HG02763 (cell line): ENCODE results near the gene WDR91.

Source experiments
- ATAC-seq: cut with Tn5 transposase; IDR thresholded peaks from one replicate; pipeline ENCODE4 v1.9.1; 2021; ENCODE audit warnings: mild to moderate bottlenecking, moderate library complexity; ENCODE audit not compliant: unreplicated experiment

WDR91 gene

GRCh38 chr7:135211179-135211945 is at the start of gene WDR91:
TSS of gene WDR91 (minus strand) at chr7:135211526. CDS start at chr7:135211502, 24 bp downstream.
- peak; percentile 75 for ATAC-seq

GRCh38 chr7:135260470-135260869 is 49.1 kb upstream of the WDR91 start:
- ATAC-seq = no peak

GRCh38 chr7:135259702-135260101 is 48.4 kb upstream of the WDR91 start:
- no peak for ATAC-seq

GRCh38 chr7:135258585-135258984 is 47.3 kb upstream of the WDR91 start:
- ATAC-seq = no peak

- ATAC-seq = no peak
These were observed 46.5 kb upstream of the WDR91 start for GRCh38 chr7:135257790-135258189.

- ATAC-seq = no peak
These were observed 42.8 kb upstream of the WDR91 start for GRCh38 chr7:135253851-135254771.

GRCh38 chr7:135251496-135252391 is 40.4 kb upstream of the WDR91 start:
- no peak for ATAC-seq

- ATAC-seq = no peak
These were observed 37.2 kb upstream of the WDR91 start for GRCh38 chr7:135248546-135248945.

GRCh38 chr7:135247746-135248471 is 36.6 kb upstream of the WDR91 start:
- ATAC-seq = no peak

- ATAC-seq = no peak
These were observed 35.0 kb upstream of the WDR91 start for GRCh38 chr7:135246191-135246825.

- ATAC-seq = no peak
These were observed 34.2 kb upstream of the WDR91 start for GRCh38 chr7:135245226-135246190.

GRCh38 chr7:135242096-135242684 is 30.9 kb upstream of the WDR91 start:
- ATAC-seq = no peak

- ATAC-seq = no peak
These were observed 29.1 kb upstream of the WDR91 start for GRCh38 chr7:135240441-135240840.

- no peak for ATAC-seq
These were observed 27.9 kb upstream of the WDR91 start for GRCh38 chr7:135239263-135239662.

- ATAC-seq = no peak
These were observed 26.9 kb upstream of the WDR91 start for GRCh38 chr7:135238112-135238744.

GRCh38 chr7:135236727-135237126 is 25.4 kb upstream of the WDR91 start:
- peak; percentile 73 for ATAC-seq

GRCh38 chr7:135235841-135236240 is 24.5 kb upstream of the WDR91 start:
- ATAC-seq = no peak

- ATAC-seq = no peak
These were observed 23.4 kb upstream of the WDR91 start for GRCh38 chr7:135234727-135235126.
